Left ventricle myocardium superior (tissue), 1 donor: Measurements from ENCODE around the gene PHIP. TPM values are rescaled to one million over a fixed set of nuclear protein-coding genes. Genes with fewer than 3 reads are reported as not detected.
"Not testable (repeated sequence)": the region's sequence is repeated elsewhere in the genome, so short reads cannot be mapped to it uniquely, and the experiment has no call there.

Experiments used
- ATAC-seq: fragments of 200-7000 bp; cut with Tn5 transposase; one replicate; pipeline ENCODE4 v1.9.1; 2020; ENCODE audit warnings: mild to moderate bottlenecking, moderate library complexity
- DNase-seq: peaks from one replicate; pipeline ENCODE4 v3.0.0-alpha.2; 2020
- intact Hi-C: fragments of 100-400 bp; cut with micrococcal nuclease; formaldehyde crosslinking; loops from one replicate; pipeline ENCODE4 v1.11.0; 2022
- long read RNA-seq: library from polyadenylated mRNA; unstranded; transcript quantifications from one replicate; pipeline ENCODE4 v2.0.0, GENCODE V29; 2021
- total RNA-seq: library from RNA; stranded (reverse); fragmentation: NEBNext Ultra II Directional; extraction: Animal tissue kit (Norgen Biotek cat#: 25700); gene quantifications from one replicate; pipeline ENCODE4 v1.2.1, GENCODE V29; 2021
- donor health status: DM: no; HTN: yes; CAD: no; lungs with severe emphysema.

Gene PHIP
- 17.3 TPM for total RNA-seq
- long read RNA-seq, full-length matches to known transcripts, result 1 of 55 reads
- long read RNA-seq, partial matches to known transcripts, result 41 of 55 reads
- long read RNA-seq, other reads (novel, unspliced or antisense), result 13 of 55 reads

DNA sequence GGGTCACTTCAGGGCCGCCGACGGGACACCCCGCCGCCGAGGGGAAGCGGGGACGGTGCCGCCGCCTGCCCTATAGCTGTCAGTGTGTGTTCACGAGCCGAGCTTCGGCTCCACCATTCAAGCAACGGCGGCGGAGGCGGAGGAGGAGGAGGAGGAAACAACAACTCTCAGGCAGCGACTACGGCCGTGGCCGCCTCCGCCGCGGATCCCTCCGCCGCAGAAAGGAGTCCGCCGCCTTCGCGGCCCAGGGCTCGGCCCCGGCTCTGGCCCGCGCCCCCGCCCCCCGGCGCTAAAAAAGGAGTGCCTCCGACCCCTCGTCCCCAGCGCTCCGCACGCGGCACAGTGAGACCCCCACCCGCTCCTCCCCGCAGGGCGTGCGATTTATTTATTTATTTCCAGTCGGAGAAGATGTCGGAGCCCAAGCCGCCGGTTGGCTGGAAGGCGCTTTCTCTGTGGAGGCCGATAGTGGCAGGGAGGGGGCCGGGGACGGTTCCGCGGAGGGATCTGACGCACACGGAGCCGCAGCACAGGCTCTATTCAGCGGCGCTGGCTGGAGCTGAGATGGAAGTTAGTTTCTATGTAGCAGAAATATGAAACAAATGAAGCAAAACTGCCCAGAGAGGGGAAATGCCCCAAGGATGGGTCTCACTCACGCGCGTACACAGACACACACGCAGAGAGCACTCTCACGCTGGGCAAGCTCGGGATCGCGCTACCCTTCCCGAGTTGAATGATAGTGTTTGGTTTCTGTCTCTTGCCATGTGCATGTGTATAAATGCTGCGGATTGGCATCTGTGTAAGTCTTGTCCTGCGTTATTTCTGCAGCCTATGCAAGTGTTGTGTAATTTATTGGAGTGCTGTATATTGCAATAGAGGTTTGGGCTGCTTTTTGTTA, at the start of gene PHIP:
PHIP (minus strand) TSS at position 180 of the 895 bp plus-strand sequence. CDS start 186 bp downstream, outside the sequence.
- DNase-seq (peak; percentile 96), ATAC-seq (peak; percentile 94)
- intact Hi-C loops, result loop anchor here (5.0 to 10.0 kb wide), 3 partner anchors 114 to 469 kb away; partner anchors contain the start of gene HMGN3

DNA sequence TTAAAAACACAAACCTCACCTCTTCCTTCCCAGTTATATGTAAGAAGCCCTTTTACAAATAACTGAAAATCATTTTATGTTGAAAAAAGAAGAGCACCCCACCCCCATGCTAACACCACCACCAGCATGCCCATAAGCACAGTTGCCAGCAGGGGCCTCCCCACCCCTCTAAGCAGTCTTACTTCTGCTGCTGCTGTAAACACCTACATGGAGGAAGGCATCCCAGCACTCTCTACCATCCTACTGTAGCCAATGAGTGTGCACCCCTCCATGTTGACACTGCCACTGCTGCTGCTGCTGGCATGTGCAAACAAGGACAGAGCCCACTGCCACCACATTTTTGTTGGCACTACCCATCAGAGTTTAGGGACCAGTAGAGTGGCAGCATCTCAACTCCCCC, 49.6 kb upstream of the PHIP start:
- intact Hi-C loops, result no loop called here
- no peak for DNase-seq
- ATAC-seq, result no peak

DNA sequence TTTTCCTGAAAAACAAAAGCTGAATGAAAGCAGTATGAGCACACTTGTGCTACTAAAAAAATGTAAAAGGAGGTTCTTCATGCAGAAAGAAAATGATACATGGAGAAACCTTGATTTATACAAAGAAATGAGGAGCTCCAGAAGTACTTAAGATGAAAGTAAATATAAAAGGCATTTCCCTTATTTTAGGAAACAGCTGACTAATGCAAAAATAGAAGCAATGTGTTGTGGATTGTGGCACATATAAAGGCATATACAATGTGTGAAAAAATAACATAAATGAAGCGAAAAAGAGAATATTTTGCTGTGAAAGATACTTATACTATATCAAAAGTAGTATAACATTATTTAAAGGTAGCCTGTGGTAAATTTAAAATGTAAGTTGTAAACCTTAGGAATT, 41.2 kb upstream of the PHIP start:
- no peak for DNase-seq
- ATAC-seq, result no peak
- intact Hi-C loops, result no loop called here

DNA sequence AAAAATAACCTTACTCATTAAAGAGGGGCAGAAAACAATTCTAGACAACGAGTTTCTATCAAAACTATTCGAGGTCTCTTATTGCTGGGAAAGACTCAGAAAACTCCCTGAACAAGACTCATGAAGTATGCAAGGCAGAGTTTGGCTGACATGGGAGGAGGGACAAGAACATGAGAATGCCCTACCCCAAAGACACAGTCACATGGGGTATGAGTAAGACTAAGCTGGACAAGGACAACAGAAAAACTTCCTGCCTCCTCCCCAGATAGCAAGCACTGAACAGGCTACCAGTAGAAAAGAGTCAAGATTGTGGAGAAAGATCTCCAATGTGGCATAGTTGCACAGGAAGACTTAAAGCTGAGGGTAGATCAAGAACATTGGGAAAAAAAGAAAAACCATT, 39.7 kb upstream of the PHIP start:
- no peak for DNase-seq
- intact Hi-C loops, result no loop called here

DNA sequence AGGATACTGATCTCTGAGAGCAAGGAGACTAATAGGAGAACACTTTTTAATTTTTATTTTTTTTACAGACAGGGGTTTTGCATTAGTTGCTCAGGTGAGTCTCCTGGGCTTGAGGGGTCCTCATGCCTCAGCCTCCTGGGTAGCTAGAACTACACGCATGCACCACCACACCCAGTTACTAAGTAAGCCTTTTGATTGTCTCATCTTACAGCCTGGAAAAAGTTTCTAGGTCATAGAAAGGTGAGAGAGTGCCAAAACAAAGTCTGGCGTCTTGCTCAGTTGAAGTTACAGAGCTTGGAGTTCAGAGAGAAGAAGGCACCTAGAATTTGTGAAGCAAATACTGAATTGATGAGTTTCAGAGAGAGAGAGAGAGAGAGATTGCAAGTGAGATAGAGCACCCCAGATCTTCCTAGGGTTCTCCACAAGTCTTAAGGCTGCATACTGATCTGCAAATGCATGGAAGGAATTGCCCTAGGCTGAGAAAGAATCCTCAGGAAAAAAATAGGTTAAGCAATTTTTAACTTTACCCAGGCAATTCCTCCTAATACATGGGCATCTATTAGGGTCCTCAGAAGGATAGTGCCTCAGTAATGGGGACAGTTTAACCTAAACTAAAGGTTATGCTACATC, 37.6 kb upstream of the PHIP start:
- ATAC-seq, result no peak

More for the DNA sequence above, 39.7 kb upstream of the PHIP start:
- no peak for ATAC-seq

DNA sequence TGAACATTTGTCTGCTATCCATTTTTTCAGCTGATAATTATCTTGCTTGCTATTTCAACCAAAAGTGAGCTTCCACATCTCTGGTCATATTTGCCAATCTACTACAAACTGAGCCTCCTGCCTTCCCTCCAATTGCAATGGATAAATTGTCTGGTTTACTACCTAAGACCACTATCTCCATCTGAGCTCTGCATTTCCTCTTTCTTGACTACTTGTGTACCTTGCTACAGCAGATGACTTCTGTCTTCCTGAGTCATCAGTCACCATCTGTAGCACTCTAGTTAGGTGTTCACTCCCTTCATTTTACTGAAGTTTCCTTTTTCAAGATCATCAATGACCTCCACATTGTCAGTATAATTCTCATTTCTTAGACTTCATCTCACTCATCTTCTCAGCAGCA, 33.5 kb upstream of the PHIP start:
- intact Hi-C loops, result no loop called here
- ATAC-seq, result no peak

More for the DNA sequence above, 37.6 kb upstream of the PHIP start:
- DNase-seq, result no peak
- intact Hi-C loops, result no loop called here

DNA sequence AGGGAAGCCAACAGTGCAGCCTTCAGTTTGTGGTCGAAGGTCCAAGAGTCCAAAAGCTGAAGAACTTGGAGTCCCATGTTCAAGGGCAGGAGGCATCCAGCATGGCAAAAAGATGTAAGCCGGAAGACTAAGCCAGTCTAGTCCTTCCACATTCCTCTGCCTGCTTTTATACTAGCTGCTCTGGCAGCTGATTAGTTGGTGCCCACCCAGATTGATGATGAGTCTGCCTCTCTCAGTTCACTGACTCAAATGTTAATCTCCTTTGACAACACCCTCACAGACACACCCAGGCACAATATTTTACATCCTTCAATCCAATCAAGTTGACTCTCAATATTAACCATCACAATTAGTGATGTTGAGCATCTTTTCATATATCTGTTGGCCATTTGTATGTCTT, 23.1 kb upstream of the PHIP start:
- intact Hi-C loops, result no loop called here
- ATAC-seq, result no peak
- DNase-seq, result no peak

More for the DNA sequence above, 33.5 kb upstream of the PHIP start:
- no peak for DNase-seq

DNA sequence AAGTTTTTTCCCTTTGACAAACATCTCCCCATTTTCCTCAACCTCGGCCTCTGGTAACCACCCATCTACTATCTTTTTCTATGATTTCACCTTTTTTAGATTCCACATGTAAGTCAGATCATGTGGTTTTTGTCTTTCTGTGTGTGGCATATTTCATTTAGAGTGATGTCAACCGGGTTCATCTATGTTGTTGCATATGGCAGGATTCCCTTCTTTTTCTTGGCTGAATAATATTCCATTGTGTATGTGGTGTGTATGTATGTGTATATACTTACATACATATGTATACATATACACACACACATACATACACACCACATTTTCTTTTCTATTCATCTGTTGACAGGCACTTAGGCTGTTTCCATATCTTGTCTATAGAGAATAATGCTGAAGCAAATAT, 22.2 kb upstream of the PHIP start:
- intact Hi-C loops, result no loop called here
- DNase-seq, result no peak
- ATAC-seq, result no peak

DNA sequence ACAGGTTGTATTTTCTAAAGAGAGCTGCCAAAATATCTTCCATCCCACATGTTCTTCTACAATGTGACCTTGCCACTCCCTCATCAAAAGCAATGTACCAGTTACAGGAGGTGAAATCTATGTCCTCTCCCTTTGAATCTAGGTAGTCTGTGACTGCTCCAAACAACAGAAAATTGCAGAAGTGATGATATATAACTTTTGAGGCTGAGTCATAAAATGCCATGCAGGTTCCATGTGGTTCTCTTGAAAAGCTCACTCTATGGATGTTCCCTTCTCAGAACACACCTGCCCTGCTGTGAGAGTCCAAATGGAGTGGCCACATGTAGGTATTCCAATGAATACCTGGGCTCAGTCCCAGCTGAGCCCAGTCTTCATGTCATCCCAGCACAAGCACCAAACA, 16.9 kb upstream of the PHIP start:
- no peak for ATAC-seq
- no peak for DNase-seq
- intact Hi-C loops, result no loop called here

DNA sequence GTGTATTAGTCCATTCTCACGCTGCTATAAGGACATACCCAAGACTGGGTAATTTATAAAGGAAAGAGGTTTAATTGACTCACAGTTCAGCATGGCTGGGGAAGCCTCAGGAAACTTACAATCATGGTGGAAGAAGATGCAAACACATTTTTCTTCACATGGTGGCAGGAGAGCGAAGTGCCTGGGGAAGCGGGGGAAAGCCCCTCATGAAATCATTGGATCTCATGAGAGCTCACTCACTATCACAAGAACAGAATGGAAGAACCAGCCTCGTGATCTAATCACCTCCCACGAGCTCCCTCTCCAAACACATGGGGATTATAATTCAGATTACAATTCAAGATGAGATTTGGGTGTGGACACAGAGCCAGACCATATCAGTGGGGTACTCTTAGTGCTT, 13.7 kb upstream of the PHIP start:
- ATAC-seq, intact Hi-C loops, DNase-seq: not testable (repeated sequence)

DNA sequence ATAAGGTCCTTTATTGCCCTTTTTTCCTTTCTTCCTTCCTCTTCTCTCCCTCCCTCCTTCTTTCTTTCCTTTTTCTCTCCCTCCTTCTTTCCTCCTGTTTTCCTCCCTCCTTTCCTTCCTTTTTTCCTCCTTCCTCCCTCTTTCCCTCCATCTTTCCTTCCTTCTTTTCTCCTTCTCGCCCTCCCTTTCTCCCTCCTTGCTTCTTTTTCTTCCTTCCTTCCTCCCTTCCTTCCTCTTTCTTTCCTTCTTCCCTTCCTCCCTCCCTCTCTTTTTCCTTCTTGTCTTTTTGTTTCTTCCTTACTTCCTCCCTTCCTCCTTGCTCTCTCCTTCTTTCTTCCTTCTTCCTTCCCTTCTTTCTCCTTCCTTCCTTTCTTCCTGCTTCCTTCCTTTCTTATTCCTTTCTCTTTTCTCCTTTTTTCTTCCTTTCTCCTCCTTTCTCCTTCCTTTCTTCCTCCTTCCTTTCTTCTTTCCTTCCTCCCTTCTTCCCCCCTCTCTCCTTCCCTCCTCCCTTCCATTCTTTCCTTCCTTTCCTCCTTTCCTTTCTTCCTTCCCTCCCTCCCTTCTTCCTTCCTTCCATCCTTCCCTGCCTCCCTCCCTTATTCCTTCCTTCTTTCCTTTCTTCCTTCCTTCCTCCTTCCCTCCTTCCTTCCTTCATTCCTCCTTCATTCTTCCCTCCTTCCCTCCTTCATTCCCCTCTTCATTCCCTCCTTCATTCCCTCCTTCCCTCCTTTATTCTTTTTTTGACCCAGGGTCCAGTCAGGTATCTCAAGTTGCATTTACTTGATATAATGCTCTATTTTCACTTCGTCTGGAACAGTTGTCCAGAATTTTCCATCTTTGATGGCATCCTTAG, 11.7 kb upstream of the PHIP start:
- ATAC-seq (no peak), DNase-seq (no peak)
- intact Hi-C loops, result no loop called here

DNA sequence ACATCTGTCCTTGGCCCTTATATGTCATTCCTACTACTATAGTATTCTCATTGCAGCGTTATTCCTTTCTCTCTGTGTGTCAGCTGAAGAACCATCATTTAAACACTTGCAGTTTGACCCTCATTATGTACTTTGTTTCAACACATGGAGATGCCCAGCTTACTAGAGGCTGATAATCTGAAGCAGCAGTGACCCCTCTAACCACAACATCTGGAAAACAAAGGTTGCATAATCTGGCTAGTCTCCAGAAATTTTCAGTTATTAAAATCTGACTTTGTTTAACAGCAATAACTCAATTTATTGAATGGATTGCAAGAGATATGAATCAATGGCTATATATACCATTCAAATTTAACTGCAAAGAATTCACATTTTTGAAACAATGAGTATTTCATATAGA, 6.6 kb upstream of the PHIP start:
- ATAC-seq (no peak), DNase-seq (no peak)
- intact Hi-C loops, result no loop called here

DNA sequence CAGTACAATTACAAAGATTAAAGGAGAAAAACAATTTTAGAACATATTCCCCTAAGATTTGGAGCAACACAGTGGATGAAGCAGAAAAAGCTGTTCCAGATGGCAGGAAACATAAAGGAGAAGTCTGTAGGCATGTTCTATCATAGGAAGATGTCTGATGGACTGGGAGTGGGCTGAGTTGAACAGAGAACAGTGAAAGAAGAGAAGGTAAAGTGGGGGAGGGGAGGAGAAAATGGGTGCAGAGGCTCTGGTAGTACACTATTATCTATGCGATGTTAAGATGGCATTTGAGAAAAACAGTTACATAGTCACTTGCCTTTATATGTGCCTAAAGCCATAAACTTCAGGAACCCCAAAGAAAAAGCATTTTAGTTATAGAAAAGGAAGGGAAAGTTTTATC, 4.2 kb upstream of the PHIP start:
- ATAC-seq, result no peak
- DNase-seq, result no peak
- intact Hi-C loops, result no loop called here

DNA sequence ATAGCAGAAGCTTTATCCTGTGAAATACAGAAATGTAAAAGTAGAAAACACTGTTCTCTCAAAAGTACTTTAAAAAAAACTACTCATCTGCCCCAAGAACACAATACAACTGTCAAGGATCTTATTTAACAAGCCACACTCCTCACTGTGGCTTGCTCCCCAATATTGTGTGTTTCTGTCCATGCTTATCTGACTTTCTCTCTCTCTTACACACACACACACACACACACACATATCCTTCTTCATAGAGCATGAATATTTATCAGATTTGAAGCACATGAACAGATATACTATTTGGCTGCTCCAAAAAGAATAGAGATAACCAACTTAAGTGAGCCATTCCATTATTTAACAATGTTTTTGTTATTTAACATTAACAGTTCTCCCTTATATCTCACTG, 3.6 kb upstream of the PHIP start:
- intact Hi-C loops, result no loop called here
- DNase-seq (no peak), ATAC-seq (no peak)

DNA sequence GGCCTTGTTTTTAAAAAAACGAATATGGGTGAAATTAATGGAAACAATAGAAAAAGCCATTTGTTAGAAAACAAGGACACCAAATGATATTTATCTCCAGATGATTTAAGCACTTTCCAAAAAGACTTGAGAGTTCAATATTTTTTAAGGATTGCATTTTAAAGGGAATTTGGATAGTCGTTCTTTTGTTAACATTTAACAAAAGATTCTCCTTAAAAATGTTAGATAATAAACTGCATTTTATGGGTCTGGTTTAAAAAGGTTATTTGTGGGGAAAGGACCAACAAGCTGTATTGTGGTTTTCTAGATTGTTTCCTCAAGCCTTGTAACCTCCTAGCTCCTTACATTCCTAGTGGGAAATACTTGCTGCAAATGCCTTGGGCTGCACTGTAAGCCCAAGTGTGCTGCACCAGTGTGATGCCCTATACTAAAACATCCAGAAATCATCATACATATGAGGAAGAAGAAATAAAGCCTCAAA, 1.5 kb upstream of the PHIP start:
- DNase-seq, result no peak
- ATAC-seq, result no peak
- intact Hi-C loops, result loop anchor here (5.0 to 10.0 kb wide), 3 partner anchors 115 to 468 kb away; partner anchors contain the start of gene HMGN3

DNA sequence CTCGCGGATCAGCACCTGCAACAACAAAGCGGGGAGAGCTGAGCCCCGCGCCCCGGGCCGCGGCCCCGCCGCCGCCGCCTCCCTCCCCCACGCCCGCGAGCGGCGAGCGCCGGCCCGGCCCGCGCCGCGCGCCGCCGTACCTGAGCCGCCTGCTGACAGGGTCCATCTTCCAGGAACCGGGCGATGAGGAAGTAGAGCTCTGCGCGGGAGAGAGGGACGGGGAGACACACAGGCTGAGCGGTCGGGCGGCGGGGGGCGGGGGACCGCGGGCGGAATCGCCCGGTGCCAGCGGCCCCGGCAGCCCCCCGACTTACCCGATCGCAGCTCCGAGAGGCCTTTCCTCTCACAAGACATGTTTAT, 359 bp downstream of the PHIP start:
- intact Hi-C loops, result loop anchor here (5.0 to 10.0 kb wide), 3 partner anchors 113 to 470 kb away; partner anchors contain the start of gene HMGN3
- peak; percentile 45 for ATAC-seq
- DNase-seq, result no peak

DNA sequence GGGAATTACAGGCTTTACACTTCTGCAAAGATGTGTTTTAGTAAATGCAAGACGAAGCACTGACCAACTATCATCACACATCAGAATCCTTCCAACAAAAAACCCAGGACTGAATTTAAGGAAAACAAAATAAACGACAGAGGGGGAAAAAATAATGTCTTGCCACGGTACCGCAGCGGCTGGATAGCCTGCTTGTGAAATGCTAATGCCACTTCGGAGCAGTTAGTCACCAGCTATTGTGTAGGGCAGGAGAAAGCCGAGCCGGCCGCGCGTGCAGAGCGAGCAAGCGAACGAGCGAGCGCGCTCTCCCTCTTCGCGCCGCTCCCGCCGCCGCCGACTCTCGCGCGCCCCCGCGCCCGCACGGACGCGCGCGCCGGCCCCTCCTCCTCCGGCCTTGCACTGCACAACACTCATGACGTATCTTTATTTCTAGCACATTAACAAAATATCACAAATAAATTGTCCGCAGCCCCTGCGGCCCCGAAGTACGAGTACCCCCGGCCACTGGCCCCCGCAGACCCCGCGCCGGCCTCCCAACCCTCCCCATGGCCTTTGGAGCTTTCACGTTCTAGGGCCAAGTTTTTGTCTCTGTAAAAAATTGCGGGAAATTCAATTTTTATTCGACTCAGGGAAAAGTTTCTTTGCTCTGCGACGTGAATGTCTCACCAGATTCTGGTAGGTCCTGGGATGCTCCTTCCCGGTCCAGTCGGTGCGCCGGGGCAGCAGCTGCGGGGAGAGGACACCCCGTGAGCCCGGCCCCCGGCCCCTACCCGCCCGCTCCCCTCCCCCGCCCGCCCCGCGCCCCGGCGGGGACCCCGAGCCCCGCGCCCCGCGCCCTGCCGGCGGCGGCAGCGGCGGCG, 1.0 kb downstream of the PHIP start:
- ATAC-seq (peak; percentile 81), DNase-seq (peak; percentile 94)
- intact Hi-C loops, result loop anchor here (5.0 to 10.0 kb wide), 3 partner anchors 112 to 470 kb away; partner anchors contain the start of gene HMGN3

DNA sequence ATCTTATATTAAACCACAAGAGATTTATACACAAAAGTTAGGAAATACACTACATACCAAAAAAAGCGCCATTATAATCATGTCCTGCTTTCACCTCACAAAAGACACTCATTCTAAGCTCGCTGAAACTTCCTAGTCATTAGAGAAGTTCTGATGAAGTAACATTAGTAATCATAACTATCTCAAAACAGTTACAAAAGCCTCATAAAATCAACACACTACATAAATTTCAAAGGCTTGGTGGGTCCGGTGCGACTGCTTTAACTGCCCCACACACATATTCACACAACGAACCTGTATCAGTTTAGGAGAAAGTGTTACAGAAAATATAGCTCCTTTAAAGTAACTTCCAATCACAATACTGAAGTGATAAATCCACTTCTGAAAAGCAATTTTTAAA, 1.9 kb downstream of the PHIP start:
- ATAC-seq (no peak), DNase-seq (no peak)
- intact Hi-C loops, result loop anchor here (5.0 to 10.0 kb wide), 3 partner anchors 111 to 471 kb away; partner anchors contain the start of gene HMGN3
